GF-D8 (cell line): ENCODE data around the gene CCDC69.
"Not testable (repeated sequence)": the region's sequence is repeated elsewhere in the genome, so short reads cannot be mapped to it uniquely, and the experiment has no call there.

Source experiments
- DNase-seq: peaks from one replicate; lab custom pipeline; 2025; lab: John Stamatoyannopoulos, UW

Gene CCDC69

GRCh38 chr5:151222054-151222789 is 1.7 kb downstream of the CCDC69 start:
- DNase-seq: no peak

DNA sequence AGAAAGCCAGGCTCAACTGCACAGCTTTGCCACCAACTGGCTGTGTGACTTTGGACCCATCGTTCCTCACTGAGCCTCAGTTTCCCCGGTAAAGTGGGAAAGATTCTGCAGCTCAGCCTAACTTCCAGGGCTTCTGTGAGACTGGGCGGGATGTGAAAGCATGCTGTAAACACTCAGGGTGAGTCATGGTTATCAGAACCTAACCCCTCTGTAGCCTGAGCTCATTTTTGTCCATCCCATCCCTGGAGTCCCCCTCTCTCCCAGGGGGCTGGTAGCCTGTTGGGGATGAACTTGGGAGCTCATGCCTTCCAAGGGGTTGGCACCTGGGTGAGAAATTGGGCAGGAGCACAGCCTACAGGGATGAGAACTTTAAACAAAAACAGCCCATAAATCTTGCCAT is 2.3 kb downstream of the CCDC69 start:
- DNase-seq: no peak

DNA sequence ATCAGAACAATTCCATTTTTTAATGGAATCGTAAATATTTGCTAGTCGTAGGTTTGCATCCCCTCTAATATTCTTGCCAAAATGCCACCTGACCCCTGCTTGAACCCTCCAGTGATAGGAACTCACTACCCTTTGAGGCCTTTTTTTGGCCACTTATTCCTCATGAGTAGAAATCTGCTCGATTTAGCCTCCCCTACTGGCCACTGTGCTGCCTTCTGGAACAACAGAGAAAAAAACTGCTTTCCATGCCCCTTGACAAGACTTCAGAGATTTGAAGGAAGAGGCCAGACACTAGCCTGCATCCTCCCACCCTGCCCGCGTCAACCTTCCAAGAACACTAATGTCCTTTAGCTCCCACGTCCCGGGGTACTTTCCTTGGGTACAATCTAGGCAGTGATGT is 4.1 kb downstream of the CCDC69 start:
- DNase-seq: no peak

GRCh38 chr5:151219138-151219537 is 4.8 kb downstream of the CCDC69 start:
- no peak for DNase-seq

DNA sequence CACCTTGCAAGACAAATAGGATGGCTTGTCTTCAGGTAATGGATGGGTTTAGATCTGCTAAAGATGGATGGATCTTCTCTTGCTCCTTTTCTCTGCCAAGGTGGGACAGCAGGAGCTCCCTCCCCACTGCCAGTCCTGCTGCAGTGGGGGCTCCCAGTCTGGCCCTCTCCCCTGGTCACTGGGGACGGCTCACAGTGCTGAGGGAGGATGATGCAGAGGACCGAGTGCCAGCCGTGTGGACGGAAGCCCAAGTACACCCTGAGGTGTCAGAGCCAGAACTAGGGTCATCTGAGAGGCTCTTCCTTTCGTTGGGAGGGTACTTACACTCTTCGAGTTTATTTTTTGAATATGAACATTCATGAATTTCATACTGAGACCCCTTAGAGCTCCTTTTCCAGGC is 5.7 kb downstream of the CCDC69 start:
- DNase-seq: no peak

- no peak for DNase-seq
Observed at GRCh38 chr5:151216781-151217180, 7.1 kb downstream of the CCDC69 start.

DNA sequence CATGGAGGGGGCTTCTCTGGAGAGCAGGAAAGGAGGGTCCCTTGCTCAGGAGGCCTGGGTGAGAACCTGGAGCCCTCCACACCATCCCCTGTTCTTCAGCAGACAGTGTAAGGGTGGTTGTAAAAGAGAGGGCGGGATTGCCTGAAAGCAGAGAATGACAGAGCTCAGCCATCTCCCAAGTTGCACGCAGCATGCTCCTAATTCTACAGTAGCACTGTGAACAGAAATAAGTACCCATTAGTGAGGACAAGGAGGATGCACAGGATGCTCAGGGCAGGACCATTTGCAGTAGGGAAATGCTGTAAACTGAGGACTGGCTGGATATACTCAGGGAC is 8.4 kb downstream of the CCDC69 start:
- DNase-seq: no peak

GRCh38 chr5:151214614-151215545 is 9.0 kb downstream of the CCDC69 start:
- peak; percentile 54 for DNase-seq

DNA sequence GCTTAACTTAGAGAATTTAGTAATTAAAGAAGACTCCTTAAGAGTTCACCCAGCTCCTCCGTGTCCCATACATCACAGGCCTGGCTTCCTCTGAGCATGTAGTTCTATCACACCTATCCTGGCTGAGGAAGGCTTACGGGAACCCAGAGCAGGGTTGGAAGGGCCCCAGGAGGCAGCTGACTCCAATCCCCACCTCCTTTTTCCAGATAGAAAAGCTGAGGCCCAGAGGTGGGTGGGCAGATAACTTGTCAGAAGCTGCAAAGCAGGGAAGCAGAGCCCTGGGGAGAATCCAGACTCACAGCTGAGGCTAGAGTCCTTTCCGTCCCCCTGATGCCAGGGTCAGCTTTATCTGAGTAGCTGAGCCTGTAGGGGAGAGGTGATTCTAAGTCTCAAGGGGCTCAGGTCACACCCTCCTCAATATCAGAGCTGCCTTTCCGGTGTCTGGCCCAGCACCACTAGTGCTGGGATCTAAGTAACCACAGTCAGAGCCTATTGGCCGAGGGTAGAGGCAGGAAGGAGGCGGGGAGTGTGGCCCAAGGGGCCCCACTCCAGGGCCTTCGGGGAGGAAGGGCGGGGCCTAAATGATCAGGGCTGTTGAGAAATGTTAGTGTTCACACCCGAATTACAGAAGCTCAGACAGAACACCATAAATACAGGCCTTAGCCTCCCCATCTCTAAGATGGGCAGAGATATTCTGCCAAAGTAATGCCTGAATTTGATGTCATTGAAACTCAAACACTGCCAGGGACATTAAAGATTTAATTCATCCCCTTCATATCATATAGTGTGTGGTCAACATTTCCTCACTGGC is 9.9 kb downstream of the CCDC69 start:
- peak; percentile 96 for DNase-seq

DNA sequence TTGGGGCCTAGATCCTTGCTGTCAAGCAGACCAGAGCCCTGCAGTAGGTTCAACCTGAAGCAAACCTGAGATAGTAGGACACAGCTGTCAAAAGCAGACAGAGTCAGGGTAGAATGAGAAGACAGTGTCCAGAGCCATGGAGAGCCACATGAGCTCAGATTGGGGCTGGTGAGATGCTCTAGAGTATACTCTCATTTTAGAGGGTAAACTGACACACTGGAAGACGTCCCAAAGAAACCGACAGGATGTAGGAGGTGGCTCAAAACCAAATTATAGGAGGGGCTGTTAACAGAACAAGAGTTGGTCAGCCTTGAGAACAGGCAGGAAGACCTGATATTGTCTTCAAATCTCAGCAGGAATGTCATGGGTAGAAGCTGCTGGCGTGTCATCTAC is 11.5 kb downstream of the CCDC69 start:
- DNase-seq: no peak

GRCh38 chr5:151208481-151208914 is 15.4 kb downstream of the CCDC69 start:
- no peak for DNase-seq

GRCh38 chr5:151205411-151205810 is 18.5 kb downstream of the CCDC69 start:
- no peak for DNase-seq

DNA sequence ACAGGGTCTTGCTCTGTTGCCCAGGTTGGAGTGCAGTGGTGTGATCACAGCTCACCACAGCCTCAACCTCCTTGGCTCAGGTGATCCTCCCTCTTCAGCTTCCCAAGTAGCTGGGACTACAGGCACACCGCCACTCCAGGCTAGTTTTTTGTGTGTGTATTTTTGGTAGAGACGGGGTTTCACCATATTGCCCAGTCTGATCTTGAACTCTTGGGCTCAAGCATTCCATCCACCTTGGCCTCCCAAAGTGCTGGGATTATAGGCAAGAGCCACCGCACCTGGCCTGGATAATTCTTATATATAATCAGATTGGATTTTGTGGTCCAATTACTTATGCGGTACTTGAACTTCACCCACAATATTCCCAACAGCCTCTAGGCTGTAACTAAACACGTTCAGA is 19.8 kb downstream of the CCDC69 start:
- no peak for DNase-seq

DNA sequence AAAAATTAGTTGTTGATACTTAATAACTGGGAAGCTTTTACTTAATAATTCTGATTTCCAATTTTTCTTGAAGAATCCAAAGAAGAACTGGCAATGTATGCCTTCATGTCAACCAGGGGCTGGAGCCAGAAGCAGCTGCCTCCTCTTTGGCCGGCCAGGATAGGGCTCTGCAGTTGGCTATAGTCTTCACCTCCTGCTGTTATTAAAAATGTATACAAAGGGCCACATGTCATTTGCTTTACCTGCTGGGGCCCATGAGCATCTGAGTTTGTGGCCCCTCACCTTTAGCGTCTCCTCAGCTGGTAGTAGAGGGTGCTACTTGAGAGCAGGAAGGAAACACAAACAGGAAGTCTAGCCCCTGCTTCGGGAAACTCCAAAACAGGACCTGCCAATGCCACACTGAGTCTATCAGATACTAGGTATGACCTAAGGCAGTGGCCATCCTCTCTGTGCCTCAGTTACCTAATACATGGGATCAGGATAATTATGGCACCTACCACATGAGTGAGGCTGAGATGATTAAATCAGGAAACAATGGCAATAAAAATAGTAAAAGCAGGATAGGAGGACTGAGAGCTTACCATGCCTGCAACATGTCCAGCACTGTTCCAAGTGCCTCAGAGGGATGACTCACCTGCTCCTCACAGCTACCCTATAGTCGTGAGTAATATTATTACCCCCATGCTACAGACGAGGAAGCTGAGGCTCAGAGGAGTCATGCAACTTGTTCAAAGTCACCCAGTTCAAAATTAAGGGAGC is 21.3 kb downstream of the CCDC69 start:
- DNase-seq: no peak

DNA sequence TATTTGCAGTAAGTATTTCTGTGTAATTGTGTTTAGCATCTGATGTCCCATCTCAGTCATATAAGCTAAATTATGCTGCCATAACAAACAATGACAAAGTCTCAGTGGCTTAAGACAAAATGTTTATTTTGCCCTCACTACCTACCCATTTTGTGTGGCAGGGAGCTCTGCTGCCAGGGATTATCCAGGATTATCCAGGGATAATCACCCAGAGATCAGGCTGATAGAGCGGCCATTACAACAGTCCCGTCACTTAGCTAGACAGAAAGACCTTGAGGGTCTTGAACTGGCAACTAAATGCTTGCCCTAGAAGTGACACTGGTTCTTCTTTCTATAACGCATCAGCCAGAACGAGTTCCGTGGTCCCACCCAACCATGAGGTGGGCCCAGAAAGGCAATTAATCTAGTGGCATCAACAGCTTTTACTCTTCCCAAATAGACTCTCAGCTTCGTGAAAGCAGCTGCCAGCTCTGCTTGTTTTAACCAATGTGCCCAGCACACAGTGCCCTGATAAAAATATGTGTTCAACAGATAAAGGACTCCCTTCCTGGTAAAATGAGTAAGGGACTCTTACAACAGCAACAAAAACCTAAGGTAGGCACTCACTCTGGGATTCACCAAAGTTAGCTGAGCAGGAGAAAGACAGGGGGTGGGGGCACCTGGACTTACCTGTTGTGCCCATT is 22.8 kb downstream of the CCDC69 start:
- DNase-seq: no peak

- DNase-seq: no peak
Observed at GRCh38 chr5:151199581-151200185, 24.2 kb downstream of the CCDC69 start.

- DNase-seq: no peak
Observed at GRCh38 chr5:151198861-151199260, 25.0 kb downstream of the CCDC69 start.

GRCh38 chr5:151197291-151197600 is 26.6 kb downstream of the CCDC69 start:
- DNase-seq: not testable (repeated sequence)

DNA sequence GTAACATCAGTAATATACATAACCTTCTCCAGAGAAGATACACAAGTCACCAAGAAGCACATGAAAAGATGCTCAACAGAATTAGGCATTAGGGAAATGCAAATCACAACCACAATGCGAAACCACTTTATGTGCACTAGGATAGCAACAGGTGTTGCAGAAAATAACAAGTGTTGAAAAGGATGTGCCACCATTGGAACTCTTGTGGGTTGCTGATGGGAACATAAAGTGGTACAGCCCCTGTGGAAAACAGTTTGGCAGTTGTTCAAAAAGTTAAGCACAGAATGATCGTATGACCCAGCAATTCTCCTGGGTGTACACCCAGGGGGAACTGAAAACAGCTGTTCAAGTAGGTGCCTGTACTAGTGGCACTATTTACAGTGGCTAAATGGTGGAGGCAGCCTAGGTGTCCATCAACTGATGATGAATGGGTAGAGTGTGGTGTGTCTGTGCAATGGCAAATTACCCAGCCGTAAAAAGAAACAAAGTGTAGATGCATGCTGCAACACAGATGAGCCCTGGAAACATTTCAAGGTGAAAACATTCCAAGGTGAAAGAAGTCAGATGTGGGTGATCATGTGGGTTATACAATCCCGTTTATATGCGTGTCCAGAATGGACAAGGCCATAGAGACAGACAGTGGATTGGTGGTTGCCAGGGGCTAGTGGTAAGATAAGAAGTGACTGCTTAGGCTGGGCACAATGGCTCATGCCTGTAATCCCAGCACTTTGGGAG is 27.2 kb downstream of the CCDC69 start:
- DNase-seq: no peak

DNA sequence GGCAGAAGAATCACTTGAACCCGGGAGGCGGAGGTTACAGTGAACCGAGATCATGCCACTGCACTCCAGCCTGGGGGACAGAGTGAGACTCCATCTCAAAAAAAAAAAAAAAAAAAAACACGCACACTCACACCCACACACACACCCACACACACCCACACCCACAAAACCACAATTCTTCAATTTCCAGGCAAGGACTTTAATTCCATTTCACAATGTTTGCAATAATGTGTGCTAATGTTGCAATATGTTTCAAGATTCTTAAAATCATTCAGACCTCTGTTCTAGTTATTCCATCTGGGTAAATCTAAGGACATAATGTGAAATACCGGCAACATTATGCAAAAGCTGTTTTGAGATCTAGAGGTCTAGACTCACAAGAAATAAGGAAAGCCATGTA is 28.3 kb downstream of the CCDC69 start:
- peak; percentile 10 for DNase-seq
